GM03348 (cell line): ENCODE measurements around the gene NLRP1.

Experiments used
- DNase-seq: peaks from one replicate; pipeline ENCODE4 v3.0.0; 2012; ENCODE audit warnings: low spot score

Gene NLRP1

DNA sequence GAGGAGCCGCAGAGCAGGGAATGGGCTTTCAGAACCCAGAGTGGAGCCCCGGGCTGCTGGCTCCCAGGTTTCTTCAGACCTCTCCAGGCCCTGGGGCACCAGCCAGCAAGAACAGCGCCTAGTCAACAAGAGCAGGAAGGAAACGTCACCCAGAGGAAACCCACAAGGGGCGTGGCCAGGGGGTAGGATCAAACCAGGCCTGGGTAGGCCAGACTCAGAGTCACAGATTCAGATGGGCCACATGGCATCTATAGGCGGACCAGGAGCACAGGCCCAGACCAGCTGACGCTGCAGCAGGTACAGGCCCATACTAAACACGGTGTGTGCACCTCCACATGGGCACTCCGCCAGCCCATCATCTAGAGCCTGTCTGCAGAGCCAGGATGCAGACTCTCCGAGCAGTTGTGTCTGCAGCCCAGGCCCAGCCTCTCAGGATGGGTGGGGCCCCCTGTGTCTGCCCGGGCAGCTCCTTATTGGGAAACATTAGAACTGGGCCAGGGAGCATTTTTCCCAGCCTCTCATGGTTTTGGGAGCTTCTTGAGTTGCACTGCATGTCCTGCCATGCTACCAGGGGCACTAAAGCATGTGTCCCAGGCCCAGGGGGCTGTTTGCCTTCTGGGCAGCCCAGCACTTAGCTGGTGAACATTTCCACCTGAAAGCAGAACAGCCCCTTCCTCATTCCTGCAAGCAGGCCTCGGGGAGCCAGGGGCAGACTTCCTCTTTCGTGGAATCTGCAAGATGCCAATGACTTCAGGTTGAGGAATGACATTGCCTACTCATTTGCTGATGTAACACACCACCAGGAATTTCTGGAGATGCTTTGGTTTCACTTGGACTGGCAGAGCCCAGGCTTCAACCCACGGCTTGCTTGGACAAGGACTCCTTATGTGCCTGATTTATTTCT, at the start of gene NLRP1:
TSS of gene NLRP1 (minus strand) at position 127 of the 904 bp plus-strand sequence. CDS start 552 bp downstream, outside the sequence.
- DNase-seq, result peak; percentile 96

DNA sequence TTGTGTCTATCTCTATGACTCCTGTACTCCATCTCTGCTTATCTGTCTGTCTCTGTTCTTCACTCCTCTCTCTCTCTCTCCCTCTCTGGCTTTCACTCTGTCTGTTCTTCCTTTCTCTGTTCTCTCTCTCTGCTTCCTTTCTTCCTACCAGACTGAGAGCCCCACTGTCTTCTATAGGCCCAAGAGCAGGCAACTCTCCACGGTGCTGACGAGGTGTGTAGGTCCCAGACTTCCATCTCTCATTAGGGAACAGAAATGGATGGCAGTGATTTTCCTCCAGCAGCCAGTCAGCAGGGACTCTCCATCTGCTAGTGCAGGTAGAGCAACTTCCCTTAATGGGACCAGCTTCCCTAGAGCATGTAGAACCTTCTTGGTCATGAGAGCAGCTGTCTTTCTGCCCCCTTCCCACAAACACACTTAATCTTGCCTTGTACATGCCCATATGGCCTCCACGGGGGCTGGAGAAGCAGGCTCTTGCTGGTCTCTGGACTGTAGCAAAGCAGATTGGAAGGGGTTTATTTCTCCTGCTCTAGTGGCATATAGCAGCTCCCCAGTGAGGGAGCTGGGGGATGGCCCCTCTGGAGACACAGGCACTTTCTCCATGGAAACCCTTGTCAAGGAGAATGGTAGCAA, 47.8 kb upstream of the NLRP1 start:
- no peak for DNase-seq

DNA sequence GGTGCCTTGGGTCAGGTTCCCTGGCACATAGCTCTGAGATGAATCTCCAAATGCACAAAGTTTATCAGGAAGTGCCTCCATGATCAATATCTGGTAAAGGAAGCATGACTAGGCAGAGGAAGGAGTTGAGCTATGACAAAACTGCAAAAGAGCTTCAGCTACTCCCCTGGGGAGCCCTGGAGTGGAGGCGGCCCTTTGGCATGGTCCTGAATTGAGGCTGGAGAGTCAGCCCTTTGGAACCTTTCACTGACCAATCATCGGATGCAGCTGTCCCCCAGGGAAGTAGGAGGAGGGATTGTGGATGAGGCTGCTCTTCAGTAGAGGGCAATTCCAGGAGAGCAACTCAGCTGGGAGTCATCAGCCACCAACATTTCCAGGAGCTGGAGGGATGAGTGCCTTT, 46.1 kb upstream of the NLRP1 start:
- peak; percentile 89 for DNase-seq

DNA sequence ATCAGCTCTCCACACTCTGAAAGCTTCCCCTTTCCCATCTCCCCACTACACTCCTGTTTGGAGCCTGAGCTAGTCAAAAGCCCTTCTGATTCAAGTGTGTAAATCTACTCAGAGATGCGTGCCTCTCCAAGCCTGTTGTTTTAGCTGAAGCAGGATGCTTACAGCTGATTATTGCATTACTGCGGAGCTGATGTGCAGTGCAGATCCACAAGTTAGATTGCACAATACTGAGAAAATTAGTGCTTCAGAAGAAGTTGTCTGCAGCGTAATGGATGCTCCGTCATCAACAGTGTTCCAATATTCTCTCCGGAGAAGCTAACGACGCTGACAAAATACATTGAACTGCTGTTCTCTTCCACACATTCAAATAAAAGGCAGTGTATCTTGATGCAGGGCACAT, 44.8 kb upstream of the NLRP1 start:
- no peak for DNase-seq

DNA sequence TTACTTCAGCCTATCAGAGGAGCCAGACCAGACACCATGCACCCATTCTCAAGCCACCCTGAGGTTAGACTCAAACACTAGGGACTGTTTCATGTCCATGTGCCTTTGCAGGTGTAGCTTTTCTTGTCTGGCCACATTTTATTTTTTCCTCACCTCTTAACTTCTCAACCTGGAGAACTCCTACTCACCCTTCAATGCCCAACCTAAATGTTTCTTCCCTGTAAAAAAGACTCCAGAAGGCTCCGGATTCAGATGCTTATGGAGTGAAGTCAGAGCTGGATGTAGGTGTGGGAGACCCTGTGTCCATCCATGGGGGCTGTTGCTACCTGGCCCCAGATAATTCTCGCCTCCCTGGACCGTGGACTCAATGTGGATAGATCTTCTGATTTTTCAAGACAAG, 44.0 kb upstream of the NLRP1 start:
- no peak for DNase-seq

DNA sequence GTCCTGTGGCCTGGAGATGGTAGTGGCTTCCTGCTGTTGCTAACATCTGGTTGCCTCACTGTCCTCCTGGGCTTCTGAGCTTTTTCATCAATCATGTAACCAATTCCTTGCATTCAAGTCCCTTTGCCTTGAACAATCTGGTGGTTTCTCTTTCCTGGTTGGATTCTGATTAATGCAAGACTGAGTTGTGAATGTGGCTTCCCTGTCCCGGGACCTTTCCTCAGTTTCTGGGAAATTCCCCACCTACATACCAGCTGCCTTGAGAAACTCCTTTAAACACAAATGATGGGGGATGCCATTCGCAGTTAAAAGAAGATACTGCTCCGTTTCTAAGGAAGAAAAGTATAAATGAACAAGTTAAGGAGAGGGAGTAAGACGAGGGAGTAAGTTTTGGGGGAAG, 39.9 kb upstream of the NLRP1 start:
- no peak for DNase-seq

DNA sequence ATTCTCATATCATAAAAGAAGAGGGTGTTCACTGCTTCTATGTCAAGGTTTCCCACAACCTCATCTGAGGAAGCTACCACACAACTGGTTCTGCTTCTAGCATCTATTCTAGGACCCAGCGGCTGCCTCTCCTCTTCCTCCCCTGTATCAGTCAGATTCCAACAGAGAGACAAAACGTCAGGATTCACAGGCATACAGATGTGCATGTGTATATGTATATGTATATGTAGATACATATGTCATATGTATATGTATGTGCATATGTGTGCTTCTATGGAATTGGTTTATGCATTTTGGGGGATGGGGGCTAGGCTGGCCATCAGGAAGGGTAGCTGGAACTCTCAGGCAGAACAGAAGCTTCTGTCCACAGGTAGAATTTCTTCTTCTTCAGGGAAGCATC, 37.4 kb upstream of the NLRP1 start:
- no peak for DNase-seq

DNA sequence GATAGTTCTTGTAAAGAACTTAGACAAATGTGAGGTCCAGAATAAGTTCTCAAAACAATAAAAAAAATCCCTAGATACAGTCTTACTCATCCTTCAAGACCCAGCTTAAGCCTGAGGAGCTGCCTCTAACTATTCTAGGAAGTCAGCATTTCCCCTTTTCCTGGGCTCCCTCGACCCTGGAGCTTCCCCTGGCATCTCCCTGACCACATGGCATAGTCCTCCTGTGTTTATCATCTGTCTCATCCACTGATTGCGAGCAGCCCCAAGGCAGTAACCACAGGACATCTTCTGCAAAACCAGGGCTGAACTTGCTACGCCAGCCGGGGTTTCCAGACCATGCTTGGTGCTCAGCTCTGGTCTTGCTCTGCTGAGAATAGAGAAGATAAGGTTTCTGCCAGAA, 36.7 kb upstream of the NLRP1 start:
- no peak for DNase-seq

DNA sequence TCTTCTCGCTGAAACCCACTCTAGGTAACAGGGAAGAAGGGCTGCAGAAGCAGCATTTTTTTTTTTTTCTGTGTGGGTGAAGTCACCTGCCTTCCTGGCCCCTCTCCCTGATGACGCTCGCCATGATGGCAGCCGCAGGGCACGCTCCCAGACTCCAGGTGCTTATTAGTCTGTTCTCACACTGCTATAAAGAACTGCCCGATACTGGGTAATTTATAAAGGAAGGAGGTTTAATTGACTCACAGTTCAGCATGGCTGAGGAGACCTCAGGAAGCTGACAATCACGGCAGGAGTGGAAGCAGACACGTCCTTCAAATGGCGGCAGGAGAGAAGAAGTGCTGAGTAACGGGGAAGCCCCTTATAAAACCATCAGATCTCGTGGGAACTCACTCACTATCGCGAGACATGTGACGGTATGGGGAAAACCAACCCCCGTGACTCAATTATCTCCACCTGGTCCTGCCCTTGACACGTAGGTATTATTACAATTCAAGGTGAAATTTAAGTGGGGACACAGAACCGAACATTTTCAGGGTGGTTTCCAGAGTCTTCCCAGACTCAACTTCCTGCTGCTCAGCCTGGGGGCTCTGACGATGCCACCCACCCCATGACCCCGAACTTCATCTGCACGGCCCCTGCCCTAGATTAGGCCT, 34.9 kb upstream of the NLRP1 start:
- DNase-seq, result no peak

DNA sequence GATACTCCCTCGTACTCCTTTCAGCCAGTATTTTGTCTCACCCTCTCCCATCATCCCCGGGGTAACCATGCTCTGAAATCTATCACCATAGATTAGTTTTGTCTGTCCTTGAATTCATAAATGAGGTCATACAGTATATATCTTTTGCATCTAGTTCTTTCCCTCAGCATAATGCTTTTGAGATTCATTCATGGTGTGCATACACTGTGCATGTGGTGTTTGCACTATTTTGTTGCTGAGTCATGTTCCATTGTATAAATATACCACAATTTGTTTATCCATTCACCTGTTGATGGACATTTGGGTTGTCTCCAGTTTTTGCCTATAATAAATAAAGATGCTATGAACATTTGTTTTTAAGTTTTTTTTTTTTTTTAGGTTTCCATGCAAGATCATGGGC, 34.2 kb upstream of the NLRP1 start:
- DNase-seq, result no peak

DNA sequence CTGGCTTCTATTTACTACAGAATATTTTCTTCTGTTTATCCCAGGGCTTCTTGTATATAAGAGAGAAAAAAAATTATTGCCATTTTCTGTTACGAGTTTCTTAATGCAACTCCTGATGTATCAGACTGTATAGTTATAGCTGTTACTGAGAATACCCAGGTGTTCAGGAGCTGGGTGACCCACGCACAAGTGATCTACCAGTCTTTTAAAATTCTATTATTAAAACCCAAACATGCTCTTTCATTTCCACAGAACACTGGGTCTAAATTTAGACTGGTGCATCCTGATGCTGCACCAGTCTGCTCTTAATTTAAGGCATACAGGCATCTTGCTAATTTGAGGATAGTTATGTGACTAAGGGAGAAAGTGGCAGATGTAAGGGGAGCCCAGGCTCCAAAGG, 31.2 kb upstream of the NLRP1 start:
- no peak for DNase-seq

DNA sequence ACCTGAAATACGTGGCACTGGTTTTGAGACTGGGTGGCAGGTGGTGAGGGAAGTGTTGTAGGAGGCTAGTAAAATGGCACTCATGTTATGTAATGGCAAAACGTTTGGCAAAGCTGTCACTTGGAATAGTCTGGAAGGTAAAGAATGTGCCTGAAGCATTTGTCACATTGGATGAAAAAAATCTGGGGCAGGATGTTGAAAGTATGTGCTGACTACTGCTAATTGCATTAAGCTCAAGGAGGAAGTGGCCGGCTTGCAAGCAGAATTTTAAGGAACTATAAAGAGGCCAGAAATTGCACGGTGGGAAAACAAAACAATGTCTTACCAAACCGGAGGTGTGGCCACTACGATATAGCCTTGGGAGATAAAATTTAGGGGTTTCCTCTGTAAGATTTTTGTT, 26.6 kb upstream of the NLRP1 start:
- DNase-seq, result no peak

DNA sequence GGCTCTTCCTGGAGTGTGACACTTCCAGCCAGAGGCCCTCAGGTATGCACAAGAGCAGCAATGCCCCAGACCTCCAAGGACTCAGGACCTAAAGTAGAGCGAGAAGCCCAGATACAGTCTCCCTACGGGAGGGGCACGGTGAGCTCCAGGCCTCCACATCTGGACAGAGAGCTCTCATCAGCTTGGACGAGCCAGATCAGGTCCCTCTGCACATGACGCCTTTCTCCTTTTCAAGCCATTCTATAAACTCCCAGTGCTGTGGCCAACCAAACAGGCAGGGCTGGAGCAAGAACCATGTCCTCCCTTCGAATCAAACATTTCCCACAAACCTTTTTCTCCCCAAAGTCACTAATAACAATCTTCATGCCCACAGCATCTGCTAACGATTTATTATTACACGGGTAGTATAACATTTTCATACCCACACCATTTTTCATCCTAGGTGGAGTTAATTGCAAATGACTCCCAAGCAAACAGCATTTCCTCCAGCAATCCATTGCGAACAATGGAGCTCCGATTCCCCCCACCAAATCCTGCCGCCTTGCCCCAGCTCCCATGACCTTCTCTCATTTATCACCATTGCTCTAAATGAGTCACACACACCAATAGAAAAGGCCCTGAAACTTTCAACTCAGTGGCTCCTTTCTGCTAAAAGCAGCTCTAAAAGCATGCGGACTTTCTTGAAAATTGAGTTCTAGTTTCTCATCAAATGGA, 24.2 kb upstream of the NLRP1 start:
- no peak for DNase-seq

DNA sequence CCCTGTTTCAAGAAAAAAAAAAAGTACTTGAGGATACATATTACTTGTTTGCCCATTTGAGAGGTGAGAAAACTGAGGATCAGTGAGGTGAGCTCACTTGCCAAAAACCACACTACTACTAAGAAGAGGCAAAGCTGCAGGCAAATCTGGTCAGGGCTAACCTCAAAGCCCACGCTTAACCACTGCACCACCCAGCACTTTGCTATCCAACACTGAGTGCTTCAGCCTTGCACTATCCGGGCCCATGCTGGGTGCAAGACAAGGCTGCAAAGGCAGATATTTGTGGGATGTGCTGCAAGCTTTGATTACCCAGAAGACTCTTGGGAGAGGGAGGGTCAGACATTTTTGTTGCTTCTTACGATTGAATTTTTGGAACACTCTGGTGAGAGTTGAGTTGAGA, 23.6 kb upstream of the NLRP1 start:
- no peak for DNase-seq

DNA sequence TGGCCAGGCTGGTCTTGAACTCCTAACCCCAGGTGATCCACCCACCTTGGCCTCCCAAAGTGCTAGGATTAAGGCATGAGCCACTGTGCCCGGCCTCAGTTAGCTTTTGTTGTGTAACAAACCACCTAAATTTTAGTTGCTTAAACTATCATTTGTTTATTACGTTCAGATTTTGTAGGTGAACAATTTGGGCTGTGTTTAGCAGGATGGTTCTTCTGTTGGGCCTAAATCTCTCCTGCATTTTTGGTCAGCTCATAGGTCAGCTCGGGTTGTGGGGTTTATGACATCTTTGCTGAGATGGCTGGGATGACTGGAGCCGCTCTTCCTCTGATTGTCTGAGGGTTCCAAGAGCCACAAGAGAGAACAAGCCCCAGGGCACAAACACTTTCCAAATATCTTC, 21.1 kb upstream of the NLRP1 start:
- no peak for DNase-seq

DNA sequence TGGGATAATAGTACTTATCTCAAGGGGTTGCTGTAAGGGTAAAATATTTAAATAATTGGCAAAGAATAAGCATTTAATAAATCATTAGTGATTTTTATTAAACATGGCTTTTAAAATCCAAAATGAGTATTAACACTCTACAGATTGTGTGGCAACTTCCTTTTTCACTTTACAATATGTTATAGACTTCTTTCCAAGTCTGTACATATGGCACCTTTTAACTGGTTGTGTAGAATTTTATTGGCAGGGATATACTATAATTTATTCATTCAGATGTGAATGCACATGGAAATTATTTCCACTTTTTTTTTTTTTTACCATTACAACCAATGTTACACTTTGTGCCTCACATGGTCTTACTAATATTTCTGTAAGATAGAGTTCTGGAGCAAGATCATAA, 15.7 kb upstream of the NLRP1 start:
- no peak for DNase-seq

DNA sequence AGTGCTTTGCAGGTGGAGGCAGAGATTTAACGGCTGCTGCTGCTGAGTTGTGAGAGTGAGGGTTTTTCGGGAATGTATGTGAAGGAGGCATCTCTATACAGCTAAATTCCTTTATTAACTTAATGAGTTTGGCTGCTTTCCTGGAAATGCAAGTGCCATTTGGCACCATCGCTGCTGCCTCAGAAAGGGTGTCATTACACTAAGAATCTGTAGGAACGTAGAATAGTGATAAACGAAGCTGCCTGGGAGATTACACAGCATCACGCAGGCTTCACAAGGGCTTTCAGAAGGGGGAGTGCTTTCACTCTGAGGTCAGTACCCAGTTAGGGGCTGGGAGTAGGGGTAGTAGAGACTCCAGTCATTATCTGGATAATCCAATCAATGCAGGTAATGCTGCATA, 14.1 kb upstream of the NLRP1 start:
- no peak for DNase-seq

DNA sequence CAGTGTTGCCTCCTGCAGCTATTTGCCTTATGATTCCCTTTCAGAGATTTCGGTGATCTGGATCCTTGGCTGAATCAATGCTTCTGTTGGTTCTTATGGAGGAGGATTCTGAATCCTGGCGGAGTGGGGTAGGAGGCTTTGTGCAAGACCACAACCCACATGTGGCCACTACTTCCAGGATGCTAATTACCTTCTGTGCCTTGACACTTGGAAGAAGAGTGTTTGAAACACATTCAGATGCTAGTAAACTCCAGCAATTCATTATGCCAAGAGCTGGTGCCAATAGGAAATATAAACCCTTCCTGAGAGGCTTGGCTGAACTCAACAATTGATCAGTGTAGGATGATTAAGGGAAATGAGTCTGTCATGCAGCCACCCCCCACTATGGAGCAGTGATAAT, 12.1 kb upstream of the NLRP1 start:
- DNase-seq, result no peak

DNA sequence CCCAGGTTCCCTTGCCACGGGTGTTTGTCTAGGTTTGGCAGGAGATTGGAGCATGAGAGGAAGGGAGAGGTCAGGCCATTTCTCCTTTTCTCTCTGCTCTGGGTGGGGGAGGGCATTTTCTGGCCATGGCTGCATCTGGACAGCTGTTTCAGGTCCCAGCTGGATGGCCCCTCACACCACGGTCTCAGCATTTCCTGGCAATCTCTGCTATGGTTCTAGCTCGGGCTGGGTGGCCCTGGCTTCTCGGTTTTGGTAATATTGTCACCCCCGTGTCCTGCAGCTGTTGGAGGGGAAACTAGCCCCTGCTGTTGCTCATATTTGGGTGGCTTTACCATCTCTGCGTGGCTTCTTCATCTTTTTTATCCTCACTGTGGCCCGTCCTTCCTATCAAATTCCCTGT, 11.5 kb upstream of the NLRP1 start:
- no peak for DNase-seq

DNA sequence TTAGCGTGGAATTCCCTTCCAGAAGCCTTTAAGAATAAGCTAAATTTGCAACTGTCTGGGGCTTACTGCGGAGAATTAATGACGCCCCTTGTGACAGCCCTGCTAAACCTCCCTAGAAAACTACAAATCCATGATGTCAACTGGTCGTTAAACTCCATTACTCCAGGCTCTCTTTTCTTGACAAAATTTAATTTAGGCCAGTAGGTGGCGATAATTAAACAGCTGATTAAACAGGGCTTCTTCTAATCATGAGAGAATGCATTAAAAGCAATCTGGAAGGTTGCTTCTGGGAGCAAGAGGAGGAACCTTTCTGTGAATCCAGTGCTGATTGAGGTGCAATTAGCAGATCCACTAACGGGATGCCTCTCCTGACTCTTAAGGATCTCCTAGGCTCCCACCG, 8.1 kb upstream of the NLRP1 start:
- DNase-seq, result peak; percentile 68

DNA sequence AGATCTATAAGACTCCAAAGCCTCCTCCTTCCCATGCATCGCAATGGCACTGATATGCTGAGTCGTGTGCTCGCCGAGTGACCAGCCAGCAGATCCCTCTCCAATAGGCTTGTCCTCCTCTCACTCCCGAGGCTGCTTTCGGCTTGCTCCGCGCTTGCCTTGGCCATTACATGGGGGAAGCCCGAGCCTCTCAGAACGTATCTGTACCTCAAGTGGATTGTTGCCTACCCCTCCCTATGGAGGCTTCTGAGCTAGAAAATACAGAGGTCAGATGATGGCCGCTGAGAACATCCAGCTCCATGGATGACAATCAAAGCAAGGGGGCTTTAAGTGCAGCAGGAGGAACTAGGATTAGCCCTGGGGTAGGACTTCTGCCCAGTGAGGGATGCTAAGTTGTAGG, 7.7 kb upstream of the NLRP1 start:
- DNase-seq, result no peak

DNA sequence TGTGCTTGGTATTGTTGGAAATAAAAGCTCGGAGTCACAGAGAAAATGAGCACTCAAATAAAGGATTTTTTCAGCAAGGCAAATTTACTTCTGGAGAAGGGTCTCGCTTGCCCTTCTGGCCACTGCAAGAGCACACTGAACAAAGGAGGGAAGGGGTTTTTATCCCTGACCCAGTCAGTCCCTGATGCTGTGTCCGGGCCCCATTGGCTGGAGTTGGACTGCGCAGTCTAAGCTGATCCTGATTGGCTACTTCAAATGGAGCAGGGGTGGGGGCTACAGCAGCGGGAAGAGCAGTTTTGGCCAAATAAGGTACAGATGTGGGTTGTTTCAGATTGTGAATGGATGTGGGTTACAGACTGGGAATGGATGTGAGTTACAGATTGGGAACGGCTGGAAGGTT, 4.3 kb upstream of the NLRP1 start:
- no peak for DNase-seq
